Endothelial cell of umbilical vein (primary cell): ENCODE results near the gene TMEM132A. TPM values are rescaled to one million over a fixed set of nuclear protein-coding genes. Genes with fewer than 3 reads are reported as not detected.

Experiments used
- BruUV-seq: library from RNA; stranded (reverse); fragments of 400-500 nt; replicated peaks from 2 replicates; lab custom pipeline; 2021; lab: Mats Ljungman, UMichigan
- CTCF ChIA-PET: fragments of 300-600, 350-600 bp; sonication (Branson Sonifier 250); formaldehyde crosslinking; loops from one replicate; lab custom pipeline; 2021; ENCODE audit warnings: antibody characterized with exemption, inconsistent platforms; lab: Charles Lee
- POLR2A ChIA-PET: fragments of 300-600, 350-600 bp; sonication (Branson Sonifier 250); formaldehyde crosslinking; loops from one replicate; lab custom pipeline; 2021; ENCODE audit warnings: antibody characterized with exemption, inconsistent platforms; lab: Charles Lee
- DNase-seq: peaks from one replicate; pipeline ENCODE4 v3.0.0-alpha.2; 2011; ENCODE audit warnings: low read depth, low spot score
- FAIRE-seq: peaks from 2 replicates; lab custom pipeline; 2011; peaks lifted over from hg19 to GRCh38; lab: Jason Lieb, UNC
- H2AFZ ChIP-seq: 2 replicates; pipeline ENCODE4 v1.6.0; 2012; ENCODE audit warnings: low read depth, low read length, control low read depth, inconsistent platforms
- H3K27ac ChIP-seq: 2 replicates; pipeline ENCODE4 v1.5.1; 2011; ENCODE audit warnings: low read depth, mild to moderate bottlenecking, control low read depth, low read length, moderate library complexity; ENCODE audit not compliant: insufficient read depth
- H3K27me3 ChIP-seq, 2 experiments: 2 replicates each; pipeline versions ENCODE4 v1.6.0 to v1.6.1; 2011; ENCODE audit warnings: low read length in 2 of 2, mixed read lengths in 1 of 2; ENCODE audit not compliant: control insufficient read depth in 2 of 2, insufficient read depth in 2 of 2
- H3K36me3 ChIP-seq, 2 experiments: 2 replicates in 1 of 2; 3 replicates in 1 of 2; pipeline ENCODE4 v1.5.1; 2011; ENCODE audit warnings: low read length in 2 of 2, mild to moderate bottlenecking in 1 of 2, moderate library complexity in 1 of 2; ENCODE audit not compliant: control insufficient read depth in 2 of 2, insufficient read depth in 2 of 2; ENCODE audit errors: extremely low read depth in 1 of 2
- H3K4me1 ChIP-seq: 3 replicates; pipeline ENCODE4 v1.5.1; 2011; ENCODE audit warnings: mild to moderate bottlenecking, low read length; ENCODE audit not compliant: control insufficient read depth, insufficient read depth; ENCODE audit errors: extremely low read depth
- H3K4me2 ChIP-seq: 2 replicates; pipeline ENCODE4 v1.6.1; 2011; ENCODE audit warnings: low read length, control low read depth, mixed read lengths; ENCODE audit not compliant: insufficient read depth
- H3K4me3 ChIP-seq, 3 experiments: fragments of 200-600 bp in 1 of 3; sonication (generic), shearing (Covaris generic) in 1 of 3; replicated peaks in 1 of 3; 2 replicates each; pipeline ENCODE4 v1.5.1; 2011 to 2016; ENCODE audit warnings: control low read depth in 3 of 3, low read length in 3 of 3, mild to moderate bottlenecking in 2 of 3, inconsistent platforms in 1 of 3, low read depth in 1 of 3, moderate library complexity in 1 of 3; ENCODE audit not compliant: insufficient read depth in 1 of 3
- H3K79me2 ChIP-seq: 2 replicates; pipeline ENCODE4 v1.6.0; 2012; ENCODE audit warnings: low read length, inconsistent platforms; ENCODE audit not compliant: control insufficient read depth, insufficient read depth
- H3K9ac ChIP-seq: replicated peaks from 2 replicates; pipeline ENCODE3; 2011; ENCODE audit warnings: low read length, control low read depth; ENCODE audit not compliant: insufficient read depth; ENCODE audit errors: extremely low read depth
- H3K9me1 ChIP-seq: replicated peaks from 3 replicates; pipeline ENCODE4 v1.6.0; 2011; ENCODE audit warnings: mild to moderate bottlenecking, low read length; ENCODE audit not compliant: control insufficient read depth, insufficient read depth; ENCODE audit errors: extremely low read depth
- H3K9me3 ChIP-seq: replicated peaks from 2 replicates; pipeline ENCODE4 v1.5.1; 2012; ENCODE audit warnings: low read length, inconsistent platforms; ENCODE audit not compliant: control insufficient read depth, insufficient read depth
- H4K20me1 ChIP-seq: replicated peaks from 2 replicates; pipeline ENCODE3; 2011; ENCODE audit warnings: mild to moderate bottlenecking, low read length; ENCODE audit not compliant: control insufficient read depth, insufficient read depth; ENCODE audit errors: extremely low read depth
- EZH2 ChIP-seq: IDR thresholded peaks from 2 replicates; pipeline ENCODE4 v1.6.1; 2012; ENCODE audit warnings: borderline replicate concordance, low read depth, mild to moderate bottlenecking, moderate library complexity, low read length, inconsistent platforms; ENCODE audit not compliant: severe bottlenecking
- FOS ChIP-seq: IDR thresholded peaks from 2 replicates; pipeline ENCODE4 v1.6.1; 2011; ENCODE audit warnings: mild to moderate bottlenecking, low read length, moderate library complexity, borderline replicate concordance; ENCODE audit not compliant: insufficient read depth
- GATA2 ChIP-seq: IDR thresholded peaks from 2 replicates; pipeline ENCODE4 v1.7.0; 2011; ENCODE audit warnings: low read depth, mild to moderate bottlenecking, moderate library complexity, mixed read lengths, low read length; ENCODE audit not compliant: insufficient read length, insufficient read depth
- JUN ChIP-seq: IDR thresholded peaks from 2 replicates; pipeline ENCODE4 v1.6.1; 2011; ENCODE audit warnings: borderline replicate concordance, low read depth; ENCODE audit not compliant: insufficient read length, insufficient read depth
- MAX ChIP-seq: IDR thresholded peaks from 2 replicates; pipeline ENCODE4 v1.6.1; 2011; ENCODE audit not compliant: insufficient read depth, insufficient read length
- MYC ChIP-seq: IDR thresholded peaks from one replicate; pipeline ENCODE4 v1.6.1; 2011; ENCODE audit warnings: mild to moderate bottlenecking, low read depth, low read length
- POLR2A ChIP-seq: IDR thresholded peaks from 2 replicates; pipeline ENCODE4 v1.6.1; 2012; ENCODE audit warnings: low read depth, mild to moderate bottlenecking, control low read depth, low read length
- POLR2AphosphoS5 ChIP-seq: IDR thresholded peaks from 2 replicates; pipeline ENCODE4 v1.6.1; 2012; ENCODE audit warnings: low read depth, mild to moderate bottlenecking, control low read depth, low read length, moderate library complexity; ENCODE audit not compliant: insufficient read depth
- dilution Hi-C: fragments of 300-500 bp; cut with MboI; formaldehyde crosslinking; loops from one replicate; pipeline ENCODE4 v1.15.0; 2019; ENCODE audit warnings: low sequenced_read_pairs; ENCODE audit not compliant: extremely low pct_ligation_motif_present
- intact Hi-C: fragments of 100-400 bp; cut with micrococcal nuclease; formaldehyde crosslinking; loops from one replicate; pipeline ENCODE4 v1.10.0; 2022
- polyA plus RNA-seq, 4 experiments: library from polyadenylated mRNA; depleted of rRNA in 3 of 4; stranded (reverse) in 3 of 4; unstranded in 1 of 4; fragments of >200 nt; gene quantifications; 2 replicates each; pipeline versions ENCODE4 v1.2.1 to v1.2.3, GENCODE V29; 2011 to 2012; ENCODE audit warnings: missing spikeins in 1 of 4
- total RNA-seq: library from RNA; stranded (reverse); gene quantifications from 2 replicates; pipeline ENCODE4 v1.2.3, GENCODE V29; 2021
- TF ChIP-seq, protein P1 (sequence below), 2 donors: IDR thresholded peaks; 1 replicate in 1 of 2; 2 replicates in 1 of 2; pipeline ENCODE4 v1.5.1; 2011; ENCODE audit warnings: low read length in 2 of 2, mild to moderate bottlenecking in 2 of 2, moderate library complexity in 2 of 2, control low read depth in 1 of 2, inconsistent platforms in 1 of 2, low read depth in 1 of 2; ENCODE audit not compliant: insufficient read depth in 1 of 2; ENCODE audit errors: extremely low read depth in 1 of 2

The TMEM132A gene
- total and polyA plus RNA-seq, 2 donors (not counting 3 experiments of a cell fraction or from before 2014, with no cell fraction given) = 74.3 to 106 TPM

GRCh38 chr11:60879104-60879503, 45.2 kb upstream of the TMEM132A start:
- intact Hi-C loops = no loop called here
- H2AFZ ChIP-seq = no peak overlapping the region
- ChIA-PET POLR2A (no interaction called here), CTCF (no interaction called here)
- FAIRE-seq (no peak), DNase-seq (no peak)
- no peaks in the 10 kb centered on the region for H3K9me1 ChIP-seq
- no peaks in the 10 kb centered on the region for H3K9me3 ChIP-seq
- dilution Hi-C loops = no loop called here
- H3K4me2 ChIP-seq = no peak overlapping the region
- BruUV-seq = no TSS peak
- no peaks in the 10 kb centered on the region for H4K20me1 ChIP-seq
- H3K27ac ChIP-seq = no peak overlapping the region
- H3K27me3 ChIP-seq = no peaks in the 10 kb centered on the region
- H3K9ac ChIP-seq = no peak overlapping the region
- no peaks in the 10 kb centered on the region for H3K4me1 ChIP-seq
- H3K4me3 ChIP-seq = no peak overlapping the region
- no peaks in the 10 kb centered on the region for H3K79me2 ChIP-seq
- TF ChIP-seq MYC (no peak), GATA2 (no peak), POLR2AphosphoS5 (no peak), POLR2A (no peak), MAX (no peak), JUN (no peak), EZH2 (no peak), FOS (no peak)
- TF ChIP-seq, protein P1, sequence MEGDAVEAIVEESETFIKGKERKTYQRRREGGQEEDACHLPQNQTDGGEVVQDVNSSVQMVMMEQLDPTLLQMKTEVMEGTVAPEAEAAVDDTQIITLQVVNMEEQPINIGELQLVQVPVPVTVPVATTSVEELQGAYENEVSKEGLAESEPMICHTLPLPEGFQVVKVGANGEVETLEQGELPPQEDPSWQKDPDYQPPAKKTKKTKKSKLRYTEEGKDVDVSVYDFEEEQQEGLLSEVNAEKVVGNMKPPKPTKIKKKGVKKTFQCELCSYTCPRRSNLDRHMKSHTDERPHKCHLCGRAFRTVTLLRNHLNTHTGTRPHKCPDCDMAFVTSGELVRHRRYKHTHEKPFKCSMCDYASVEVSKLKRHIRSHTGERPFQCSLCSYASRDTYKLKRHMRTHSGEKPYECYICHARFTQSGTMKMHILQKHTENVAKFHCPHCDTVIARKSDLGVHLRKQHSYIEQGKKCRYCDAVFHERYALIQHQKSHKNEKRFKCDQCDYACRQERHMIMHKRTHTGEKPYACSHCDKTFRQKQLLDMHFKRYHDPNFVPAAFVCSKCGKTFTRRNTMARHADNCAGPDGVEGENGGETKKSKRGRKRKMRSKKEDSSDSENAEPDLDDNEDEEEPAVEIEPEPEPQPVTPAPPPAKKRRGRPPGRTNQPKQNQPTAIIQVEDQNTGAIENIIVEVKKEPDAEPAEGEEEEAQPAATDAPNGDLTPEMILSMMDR (IDR thresholded peaks at IDR 0.05; ENCODE audit: extremely low read depth in 1 of 2, insufficient read depth in 1 of 2, low read depth in 1 of 2, low read length in 2 of 2) = no peak
- no peaks in the 10 kb centered on the region for H3K36me3 ChIP-seq
